GM19351 (cell line): ENCODE results near the gene ISM2.

Experiments
- ATAC-seq: cut with Tn5 transposase; IDR thresholded peaks from one replicate; pipeline ENCODE4 v1.9.1; 2021; ENCODE audit warnings: mild to moderate bottlenecking, moderate library complexity; ENCODE audit not compliant: unreplicated experiment

Gene ISM2

GRCh38 chr14:77508249-77508648, 9.6 kb upstream of the ISM2 start:
- ATAC-seq = no peak

GRCh38 chr14:77507762-77508161, 9.1 kb upstream of the ISM2 start:
- no peak for ATAC-seq

- no peak for ATAC-seq
Measured at GRCh38 chr14:77505031-77505430, 6.4 kb upstream of the ISM2 start.

- no peak for ATAC-seq
Measured at GRCh38 chr14:77503138-77503537, 4.5 kb upstream of the ISM2 start.

GRCh38 chr14:77502109-77502782, 3.6 kb upstream of the ISM2 start:
- ATAC-seq = no peak

GRCh38 chr14:77498984-77499527, 440 bp upstream of the ISM2 start:
- ATAC-seq = peak; percentile 27

GRCh38 chr14:77495334-77495733, 3.3 kb downstream of the ISM2 start:
- no peak for ATAC-seq

- no peak for ATAC-seq
Measured at GRCh38 chr14:77491056-77491455, 7.6 kb downstream of the ISM2 start.

GRCh38 chr14:77490347-77490986, 8.1 kb downstream of the ISM2 start:
- ATAC-seq = no peak

GRCh38 chr14:77489041-77489440, 9.6 kb downstream of the ISM2 start:
- ATAC-seq = no peak

GRCh38 chr14:77488558-77488957, 10.1 kb downstream of the ISM2 start:
- no peak for ATAC-seq

GRCh38 chr14:77485901-77486678, 12.5 kb downstream of the ISM2 start:
- no peak for ATAC-seq

GRCh38 chr14:77485256-77485655, 13.4 kb downstream of the ISM2 start:
- no peak for ATAC-seq

- ATAC-seq = no peak
Measured at GRCh38 chr14:77482422-77482821, 16.2 kb downstream of the ISM2 start.

- ATAC-seq = peak; percentile 100
Measured at GRCh38 chr14:77478796-77479195, 19.8 kb downstream of the ISM2 start.

GRCh38 chr14:77478029-77478428, 20.6 kb downstream of the ISM2 start:
- no peak for ATAC-seq

- ATAC-seq = no peak
Measured at GRCh38 chr14:77475432-77476115, 23.0 kb downstream of the ISM2 start.

- no peak for ATAC-seq
Measured at GRCh38 chr14:77474479-77475177, 24.0 kb downstream of the ISM2 start.

GRCh38 chr14:77473921-77474320, 24.7 kb downstream of the ISM2 start:
- no peak for ATAC-seq

- no peak for ATAC-seq
Measured at GRCh38 chr14:77470224-77470870, 28.3 kb downstream of the ISM2 start.
